A673 (cell line): ENCODE measurements around the gene LIME1.

Experiments used
- CTCF ChIP-seq: fragments of 300-800, 200-600 bp; sonication (generic); conservative IDR thresholded peaks from 2 replicates; pipeline ENCODE4 v1.5.1; 2017; ENCODE audit warnings: low read depth, mild to moderate bottlenecking, antibody characterized with exemption, low read length, moderate library complexity, mixed read lengths
- EZH2 ChIP-seq: fragments of 200-600 bp; sonication (generic); IDR thresholded peaks from 2 replicates; pipeline ENCODE4 v1.6.1; 2017; ENCODE audit warnings: borderline replicate concordance, low read depth, mild to moderate bottlenecking, mixed read lengths, antibody characterized with exemption, low read length; ENCODE audit not compliant: poor library complexity, severe bottlenecking

GRCh38 chr20:63735859-63736718, at the start of gene LIME1:
- TF ChIP-seq CTCF (no peak), EZH2 (no peak)
